CD4-positive, CD25-positive, alpha-beta regulatory T cell (primary cell): Measurements from ENCODE around the gene DIO3. TPM values are rescaled to one million over a fixed set of nuclear protein-coding genes. Genes with fewer than 3 reads are reported as not detected.

ENCODE experiments used
- ATAC-seq, 2 donors: fragments of 150-1000 bp; cut with Tn5 transposase; one replicate each; pipeline ENCODE4 v1.10.0; 2021; ENCODE audit warnings: low read depth in 2 of 2, moderate number of reproducible peaks in 2 of 2, moderate library complexity in 1 of 2
- DNase-seq, 3 donors: peaks; one replicate each; pipeline versions ENCODE4 v3.0.0 to v3.0.0-alpha.2; 2012 to 2022; ENCODE audit warnings: mixed read lengths in 1 of 3
- H3K27ac ChIP-seq: one replicate; pipeline ENCODE4 v1.7.0; 2013; ENCODE audit warnings: mild to moderate bottlenecking, low read length; ENCODE audit not compliant: insufficient read depth, poor library complexity, severe bottlenecking
- H3K27me3 ChIP-seq: one replicate; pipeline ENCODE4 v1.7.0; 2013; ENCODE audit warnings: low read length; ENCODE audit not compliant: control insufficient read depth, insufficient read depth
- H3K36me3 ChIP-seq: one replicate; pipeline ENCODE4 v1.7.0; 2013; ENCODE audit warnings: mild to moderate bottlenecking, low read length, moderate library complexity; ENCODE audit not compliant: control insufficient read depth, insufficient read depth
- H3K4me1 ChIP-seq: 2 replicates; pipeline ENCODE4 v1.7.0; 2013; ENCODE audit warnings: mild to moderate bottlenecking, low read length; ENCODE audit not compliant: insufficient read depth, control insufficient read depth, poor library complexity, severe bottlenecking
- H3K4me3 ChIP-seq: one replicate; pipeline ENCODE4 v1.7.0; 2013; ENCODE audit warnings: low read depth, mild to moderate bottlenecking, low read length, moderate library complexity
- H3K9me3 ChIP-seq, 2 experiments: 1 replicate in 1 of 2; 2 replicates in 1 of 2; pipeline ENCODE4 v1.7.0; 2013; ENCODE audit warnings: low read length in 2 of 2, mild to moderate bottlenecking in 1 of 2, moderate library complexity in 1 of 2; ENCODE audit not compliant: control insufficient read depth in 2 of 2
- H3K27ac Mint-ChIP-seq, 3 donors: one replicate each; pipeline ENCODE4 v1.8.0; 2020 to 2022; ENCODE audit warnings: mild to moderate bottlenecking in 3 of 3, mixed read lengths in 3 of 3, moderate library complexity in 2 of 3
- H3K27me3 Mint-ChIP-seq: one replicate; pipeline ENCODE4 v1.8.0; 2022; ENCODE audit warnings: mild to moderate bottlenecking, mixed read lengths
- H3K36me3 Mint-ChIP-seq: one replicate; pipeline ENCODE4 v1.8.0; 2020; ENCODE audit warnings: mixed read lengths
- H3K4me1 Mint-ChIP-seq, 4 donors: one replicate each; pipeline ENCODE4 v1.8.0; 2020 to 2022; ENCODE audit warnings: mixed read lengths in 4 of 4, mild to moderate bottlenecking in 1 of 4
- H3K4me3 Mint-ChIP-seq, 4 donors: one replicate each; pipeline ENCODE4 v1.8.0; 2020 to 2022; ENCODE audit warnings: mild to moderate bottlenecking in 4 of 4, mixed read lengths in 4 of 4, moderate library complexity in 3 of 4
- H3K9me3 Mint-ChIP-seq, 7 donors: one replicate each; pipeline ENCODE4 v1.8.0; 2020 to 2022; ENCODE audit warnings: mixed read lengths in 7 of 7, mild to moderate bottlenecking in 3 of 7, moderate library complexity in 2 of 7
- polyA plus RNA-seq, 4 donors: library from polyadenylated mRNA; unstranded; fragments of 300-500 nt; fragmentation: Illumina TruSeq; gene quantifications; one replicate each; pipeline ENCODE4 v1.2.3, GENCODE V29; 2021
- total RNA-seq: library from RNA; stranded (reverse); gene quantifications from one replicate; pipeline ENCODE4 v1.2.3, GENCODE V29; 2022

The DIO3 gene
- total and polyA plus RNA-seq, 5 donors from 2014 or later = not detected

DNA sequence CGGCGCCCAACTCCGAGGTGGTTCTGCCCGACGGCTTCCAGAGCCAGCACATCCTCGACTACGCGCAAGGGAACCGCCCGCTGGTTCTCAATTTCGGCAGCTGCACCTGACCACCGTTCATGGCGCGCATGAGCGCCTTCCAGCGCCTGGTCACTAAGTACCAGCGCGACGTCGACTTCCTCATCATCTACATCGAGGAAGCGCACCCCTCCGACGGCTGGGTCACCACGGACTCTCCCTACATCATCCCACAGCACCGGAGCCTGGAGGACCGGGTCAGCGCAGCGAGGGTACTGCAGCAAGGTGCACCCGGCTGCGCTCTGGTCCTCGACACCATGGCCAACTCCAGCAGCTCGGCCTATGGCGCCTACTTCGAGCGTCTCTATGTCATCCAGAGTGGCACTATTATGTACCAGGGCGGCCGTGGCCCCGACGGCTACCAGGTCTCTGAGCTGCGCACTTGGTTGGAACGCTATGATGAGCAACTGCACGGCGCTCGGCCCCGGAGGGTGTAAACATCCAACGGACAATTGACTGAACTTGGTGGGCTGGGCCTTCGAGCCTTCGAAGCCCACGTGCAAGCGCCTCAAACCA is 699 bp downstream of the DIO3 start:
- H3K36me3 Mint-ChIP-seq = no peaks in the 10 kb centered on the region
- H3K27ac Mint-ChIP-seq = no peak overlapping the region
- DNase-seq (no peak), ATAC-seq (no peak)
- H3K9me3 Mint-ChIP-seq = peaks cover 0 to 6% (median 0%) of the 10 kb centered on the region in 7 donors
- no peaks in the 10 kb centered on the region for H3K9me3 ChIP-seq
- no peaks in the 10 kb centered on the region for H3K4me1 ChIP-seq
- H3K4me3 ChIP-seq = no peak overlapping the region
- H3K27ac ChIP-seq = no peak overlapping the region
- no peaks in the 10 kb centered on the region for H3K36me3 ChIP-seq
- H3K27me3 Mint-ChIP-seq = peaks cover 56% of the 10 kb centered on the region
- H3K27me3 ChIP-seq = peaks cover 8% of the 10 kb centered on the region
- peak overlapping the region in 2 of 4 donors; percentile 71 to 74 for H3K4me3 Mint-ChIP-seq
- H3K4me1 Mint-ChIP-seq = peaks cover 0 to 9% (median 1%) of the 10 kb centered on the region in 4 donors

GRCh38 chr14:101562659-101563351 is 1.5 kb downstream of the DIO3 start:
- no peak overlapping the region for H3K27ac Mint-ChIP-seq
- no peak overlapping the region for H3K27ac ChIP-seq
- H3K4me1 Mint-ChIP-seq = peaks cover 0 to 9% (median 1%) of the 10 kb centered on the region in 4 donors
- peaks cover 8% of the 10 kb centered on the region for H3K27me3 ChIP-seq
- ATAC-seq (no peak), DNase-seq (no peak)
- H3K9me3 Mint-ChIP-seq = peaks cover 0 to 6% (median 0%) of the 10 kb centered on the region in 7 donors
- peaks cover 65% of the 10 kb centered on the region for H3K27me3 Mint-ChIP-seq
- H3K4me3 ChIP-seq = no peak overlapping the region
- no peaks in the 10 kb centered on the region for H3K4me1 ChIP-seq
- no peaks in the 10 kb centered on the region for H3K9me3 ChIP-seq
- H3K36me3 ChIP-seq = no peaks in the 10 kb centered on the region
- no peaks in the 10 kb centered on the region for H3K36me3 Mint-ChIP-seq
- H3K4me3 Mint-ChIP-seq = peak overlapping the region in 1 of 4 donors; percentile 31

DNA sequence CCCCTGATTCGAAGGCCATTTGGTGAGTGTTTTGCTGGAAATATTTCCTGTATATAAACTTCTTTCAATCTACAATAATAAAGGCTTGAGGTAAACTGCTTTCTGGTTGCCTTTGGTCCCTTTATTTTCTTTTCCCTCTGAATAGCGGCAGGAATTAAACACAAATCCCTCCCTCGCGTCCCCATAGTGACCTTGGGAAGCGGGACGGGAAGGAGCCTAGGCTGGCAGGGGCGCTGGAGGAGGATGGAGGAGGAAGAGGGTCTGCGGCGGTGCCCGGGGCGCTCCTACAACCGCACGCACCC is 2.0 kb downstream of the DIO3 start:
- ATAC-seq = no peak
- Histone ChIP-seq H3K9me3 (no peaks in the 10 kb centered on the region), H3K4me1 (no peaks in the 10 kb centered on the region), H3K36me3 (no peaks in the 10 kb centered on the region), H3K4me3 (no peak overlapping the region), H3K27ac (no peak overlapping the region), H3K27me3 (peaks cover 8% of the 10 kb centered on the region)
- H3K9me3 Mint-ChIP-seq = peaks cover 0 to 6% (median 0%) of the 10 kb centered on the region in 7 donors
- peaks cover 70% of the 10 kb centered on the region for H3K27me3 Mint-ChIP-seq
- peak overlapping the region in 1 of 4 donors; percentile 31 for H3K4me3 Mint-ChIP-seq
- no peaks in the 10 kb centered on the region for H3K36me3 Mint-ChIP-seq
- no peak for DNase-seq
- peak overlapping the region in 1 of 3 donors; percentile 89 for H3K27ac Mint-ChIP-seq
- peaks cover 0 to 9% (median 1%) of the 10 kb centered on the region in 4 donors for H3K4me1 Mint-ChIP-seq

DNA sequence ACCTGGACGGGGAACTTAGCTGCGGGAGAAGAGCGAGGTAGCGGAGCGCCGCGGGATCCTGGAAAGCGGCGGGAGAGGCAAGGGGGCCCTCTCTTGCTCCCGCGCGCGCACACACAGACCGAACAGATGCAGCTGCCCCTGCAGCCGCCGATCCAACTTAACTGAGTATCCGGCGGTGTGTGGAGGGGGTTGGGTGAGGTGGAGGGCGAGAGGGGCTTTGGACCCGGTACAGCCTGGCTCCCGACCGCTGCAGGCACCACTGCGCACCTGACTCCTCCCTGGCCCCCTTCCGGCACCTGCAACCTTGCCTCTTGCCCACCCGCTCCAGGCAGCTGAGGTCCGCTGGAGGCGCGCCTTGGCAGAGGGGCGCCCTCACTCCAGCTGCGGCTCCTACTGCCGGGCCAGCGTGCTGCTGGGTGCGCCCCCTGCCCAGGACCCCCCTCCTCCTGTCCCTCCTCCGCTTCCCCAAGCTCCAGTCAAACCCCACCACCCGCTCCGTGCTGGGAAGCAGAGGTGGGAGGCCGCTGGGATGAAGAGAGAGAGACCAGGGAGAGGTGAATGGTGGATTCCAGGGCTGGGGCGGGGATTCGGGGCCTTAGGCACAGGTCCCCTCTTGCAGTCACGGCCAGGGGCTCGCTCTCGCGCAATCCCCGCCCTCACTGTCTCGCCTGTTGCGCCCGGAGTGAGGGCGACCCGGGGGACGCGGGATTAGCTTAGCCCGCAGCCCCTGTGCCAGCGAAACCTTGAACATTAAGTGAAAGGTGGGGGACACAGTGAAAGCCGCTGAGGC is 2.6 kb downstream of the DIO3 start:
- Mint-ChIP-seq H3K9me3 (peaks cover 0 to 6% (median 0%) of the 10 kb centered on the region in 7 donors), H3K27me3 (peaks cover 70% of the 10 kb centered on the region), H3K4me3 (no peak overlapping the region), H3K27ac (no peak overlapping the region), H3K4me1 (peaks cover 0 to 6% (median 1%) of the 10 kb centered on the region in 4 donors), H3K36me3 (no peaks in the 10 kb centered on the region)
- H3K36me3 ChIP-seq = no peaks in the 10 kb centered on the region
- no peaks in the 10 kb centered on the region for H3K4me1 ChIP-seq
- peaks cover 8% of the 10 kb centered on the region for H3K27me3 ChIP-seq
- no peak for ATAC-seq
- H3K4me3 ChIP-seq = no peak overlapping the region
- DNase-seq = no peak
- no peak overlapping the region for H3K27ac ChIP-seq
- H3K9me3 ChIP-seq = no peaks in the 10 kb centered on the region

- Mint-ChIP-seq H3K9me3 (peaks cover 0 to 6% (median 0%) of the 10 kb centered on the region in 7 donors), H3K27ac (no peak overlapping the region), H3K36me3 (no peaks in the 10 kb centered on the region), H3K4me1 (peaks cover 0 to 6% (median 1%) of the 10 kb centered on the region in 4 donors), H3K27me3 (peaks cover 72% of the 10 kb centered on the region), H3K4me3 (no peak overlapping the region)
- Histone ChIP-seq H3K4me1 (no peaks in the 10 kb centered on the region), H3K9me3 (no peaks in the 10 kb centered on the region), H3K4me3 (no peak overlapping the region), H3K27ac (no peak overlapping the region), H3K27me3 (peaks cover 8% of the 10 kb centered on the region), H3K36me3 (no peaks in the 10 kb centered on the region)
- ATAC-seq (no peak), DNase-seq (no peak)
Observed at GRCh38 chr14:101564444-101564776, 3.1 kb downstream of the DIO3 start.

- peaks cover 8% of the 10 kb centered on the region for H3K27me3 ChIP-seq
- no peak overlapping the region for H3K4me3 ChIP-seq
- Mint-ChIP-seq H3K4me3 (peak overlapping the region in 2 of 4 donors; percentile 59 to 88), H3K9me3 (peaks cover 0 to 6% (median 0%) of the 10 kb centered on the region in 7 donors), H3K4me1 (peaks cover 0 to 6% (median 1%) of the 10 kb centered on the region in 4 donors), H3K27ac (no peak overlapping the region), H3K27me3 (peaks cover 72% of the 10 kb centered on the region), H3K36me3 (no peaks in the 10 kb centered on the region)
- ATAC-seq (no peak), DNase-seq (no peak)
- H3K9me3 ChIP-seq = no peaks in the 10 kb centered on the region
- H3K27ac ChIP-seq = no peak overlapping the region
- no peaks in the 10 kb centered on the region for H3K4me1 ChIP-seq
- no peaks in the 10 kb centered on the region for H3K36me3 ChIP-seq
Observed at GRCh38 chr14:101564819-101565698, 3.8 kb downstream of the DIO3 start.

GRCh38 chr14:101567252-101567651 is 6.0 kb downstream of the DIO3 start:
- peaks cover 62% of the 10 kb centered on the region for H3K27me3 Mint-ChIP-seq

More at GRCh38 chr14:101567252-101567651, 6.0 kb downstream of the DIO3 start:
- Mint-ChIP-seq H3K9me3 (peaks cover 0 to 4% (median 0%) of the 10 kb centered on the region in 7 donors), H3K27ac (no peak overlapping the region), H3K4me3 (no peak overlapping the region), H3K36me3 (no peaks in the 10 kb centered on the region), H3K4me1 (peaks cover 0 to 6% (median 1%) of the 10 kb centered on the region in 4 donors)
- Histone ChIP-seq H3K4me3 (no peak overlapping the region), H3K36me3 (no peaks in the 10 kb centered on the region), H3K9me3 (no peaks in the 10 kb centered on the region), H3K4me1 (no peaks in the 10 kb centered on the region), H3K27ac (no peak overlapping the region), H3K27me3 (peaks cover 8% of the 10 kb centered on the region)
- no peak for ATAC-seq
- DNase-seq = no peak
